Hematopoietic multipotent progenitor cell treated with erythropoietin and hydrocortisone succinate and interleukin-3 and kit ligand, for 17 days (in vitro differentiated cells): ENCODE results near the gene SUFU.

Source experiments
- DNase-seq: peaks from one replicate; pipeline ENCODE4 v3.0.0-alpha.2; 2015; ENCODE audit warnings: low spot score

Gene SUFU

GRCh38 chr10:102673819-102674511 lies 170.2 kb downstream of the SUFU start:
- DNase-seq = peak; percentile 81

- DNase-seq = peak; percentile 29
Measured at GRCh38 chr10:102674566-102674965, 170.8 kb downstream of the SUFU start.

- DNase-seq = no peak
Measured at GRCh38 chr10:102675011-102675665, 171.4 kb downstream of the SUFU start.

- DNase-seq = no peak
Measured at GRCh38 chr10:102675666-102676533, 172.1 kb downstream of the SUFU start.

GRCh38 chr10:102676534-102677315 lies 173.0 kb downstream of the SUFU start:
- DNase-seq = no peak

GRCh38 chr10:102677331-102678067 lies 173.7 kb downstream of the SUFU start:
- DNase-seq = no peak

GRCh38 chr10:102678068-102678400 lies 174.3 kb downstream of the SUFU start:
- no peak for DNase-seq

- DNase-seq = peak; percentile 45
Measured at GRCh38 chr10:102678842-102679289, 175.1 kb downstream of the SUFU start.

- no peak for DNase-seq
Measured at GRCh38 chr10:102679596-102679995, 175.8 kb downstream of the SUFU start.

GRCh38 chr10:102681696-102682095 lies 177.9 kb downstream of the SUFU start:
- no peak for DNase-seq

- no peak for DNase-seq
Measured at GRCh38 chr10:102682416-102682815, 178.6 kb downstream of the SUFU start.

GRCh38 chr10:102682981-102683380 lies 179.2 kb downstream of the SUFU start:
- DNase-seq = no peak
